OCI-LY3 (cell line): ENCODE data around the gene EMC10.

Experiments used
- H2AFZ ChIP-seq: fragments of 200-600, 300-600 bp; shearing (Covaris generic); 2 replicates; pipeline ENCODE4 v1.6.0; 2014; ENCODE audit warnings: antibody characterized with exemption, low read depth, low read length
- H3K27ac ChIP-seq: fragments of 200-600, 300-600 bp; sonication (generic); 2 replicates; pipeline ENCODE4 v1.5.1; 2014; ENCODE audit warnings: mild to moderate bottlenecking, low read length, moderate library complexity, mixed read lengths
- H3K27me3 ChIP-seq: fragments of 200-600, 300-600 bp; sonication (generic); 2 replicates; pipeline ENCODE4 v1.6.1; 2014; ENCODE audit warnings: low read depth, low read length, mixed read lengths
- H3K36me3 ChIP-seq: fragments of 200-600, 300-600 bp; sonication (generic); replicated peaks from 2 replicates; pipeline ENCODE3; 2014; ENCODE audit warnings: low read depth, low read length, mixed read lengths
- H3K4me1 ChIP-seq: fragments of 300-600, 200-600 bp; sonication (generic); 2 replicates; pipeline ENCODE4 v1.6.1; 2014; ENCODE audit warnings: low read length, mixed read lengths
- H3K4me2 ChIP-seq: fragments of 200-600, 300-600 bp; sonication (generic); 2 replicates; pipeline ENCODE4 v1.6.1; 2014; ENCODE audit warnings: low read length, mixed read lengths
- H3K4me3 ChIP-seq: fragments of 300-600, 200-600 bp; sonication (generic); 2 replicates; pipeline ENCODE4 v1.5.1; 2014; ENCODE audit warnings: antibody characterized with exemption, mild to moderate bottlenecking, low read length, moderate library complexity
- H3K79me2 ChIP-seq: fragments of 300-600, 200-600 bp; shearing (Covaris generic); 2 replicates; pipeline ENCODE4 v1.6.1; 2014; ENCODE audit warnings: mild to moderate bottlenecking, low read length, mixed read lengths
- H3K9ac ChIP-seq: fragments of 300-600, 200-600 bp; shearing (Covaris generic); 2 replicates; pipeline ENCODE4 v1.6.0; 2014; ENCODE audit warnings: mild to moderate bottlenecking, low read length, moderate library complexity
- H3K9me3 ChIP-seq: fragments of 200-600, 300-600 bp; shearing (Covaris generic); 2 replicates; pipeline ENCODE4 v1.6.1; 2014; ENCODE audit warnings: low read length, mixed read lengths; ENCODE audit not compliant: insufficient read depth
- H4K20me1 ChIP-seq: fragments of 200-600, 300-600 bp; sonication (generic); 2 replicates; pipeline ENCODE4 v1.6.1; 2016; ENCODE audit warnings: low read length, mixed read lengths; ENCODE audit not compliant: insufficient read depth
- EZH2phosphoT487 ChIP-seq: fragments of 200-600 bp; shearing (Covaris generic); IDR thresholded peaks from 2 replicates; pipeline ENCODE4 v1.6.1; 2018; ENCODE audit warnings: antibody characterized with exemption, mixed run types, low read depth
- TF ChIP-seq, protein P1 (sequence below): fragments of 200-600, 300-600 bp; sonication (generic); IDR thresholded peaks from 2 replicates; pipeline ENCODE4 v1.5.1; 2014; ENCODE audit warnings: antibody characterized with exemption, low read length, low read depth

Gene EMC10

GRCh38 chr19:50459067-50459456 lies 17.2 kb upstream of the EMC10 start:
- Histone ChIP-seq H3K4me1 (peaks cover 25% of the 10 kb centered on the region), H3K4me2 (no peak overlapping the region; the same call in 1 of the 2 replicates)
- TF ChIP-seq, protein P1, sequence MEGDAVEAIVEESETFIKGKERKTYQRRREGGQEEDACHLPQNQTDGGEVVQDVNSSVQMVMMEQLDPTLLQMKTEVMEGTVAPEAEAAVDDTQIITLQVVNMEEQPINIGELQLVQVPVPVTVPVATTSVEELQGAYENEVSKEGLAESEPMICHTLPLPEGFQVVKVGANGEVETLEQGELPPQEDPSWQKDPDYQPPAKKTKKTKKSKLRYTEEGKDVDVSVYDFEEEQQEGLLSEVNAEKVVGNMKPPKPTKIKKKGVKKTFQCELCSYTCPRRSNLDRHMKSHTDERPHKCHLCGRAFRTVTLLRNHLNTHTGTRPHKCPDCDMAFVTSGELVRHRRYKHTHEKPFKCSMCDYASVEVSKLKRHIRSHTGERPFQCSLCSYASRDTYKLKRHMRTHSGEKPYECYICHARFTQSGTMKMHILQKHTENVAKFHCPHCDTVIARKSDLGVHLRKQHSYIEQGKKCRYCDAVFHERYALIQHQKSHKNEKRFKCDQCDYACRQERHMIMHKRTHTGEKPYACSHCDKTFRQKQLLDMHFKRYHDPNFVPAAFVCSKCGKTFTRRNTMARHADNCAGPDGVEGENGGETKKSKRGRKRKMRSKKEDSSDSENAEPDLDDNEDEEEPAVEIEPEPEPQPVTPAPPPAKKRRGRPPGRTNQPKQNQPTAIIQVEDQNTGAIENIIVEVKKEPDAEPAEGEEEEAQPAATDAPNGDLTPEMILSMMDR: no peak
- no peak for TF ChIP-seq EZH2phosphoT487

DNA sequence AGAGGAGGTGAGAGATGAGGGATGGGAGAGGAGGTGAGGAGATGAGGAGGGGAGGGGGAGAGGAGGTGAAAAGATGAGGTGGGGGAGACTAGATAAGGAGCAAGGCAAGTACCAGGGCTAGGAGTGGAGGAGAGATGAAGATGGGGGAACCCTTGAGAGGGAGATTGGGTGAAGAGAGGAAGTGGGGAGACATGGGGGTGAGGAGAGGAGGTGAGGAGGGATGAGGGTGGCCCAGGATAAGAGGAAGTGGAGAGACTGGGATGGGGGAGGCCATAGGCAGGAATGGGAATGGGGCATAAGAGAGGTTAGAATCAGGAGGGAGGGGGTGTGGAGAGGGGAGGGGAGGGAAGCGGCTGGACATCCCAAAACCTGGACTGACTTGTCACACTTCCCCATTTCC lies 16.7 kb upstream of the EMC10 start:
- peak overlapping the region; percentile 88 for H3K27ac ChIP-seq

More at GRCh38 chr19:50459067-50459456, 17.2 kb upstream of the EMC10 start:
- no peaks in the 10 kb centered on the region for H4K20me1 ChIP-seq
- H2AFZ ChIP-seq: no peak overlapping the region
- H3K79me2 ChIP-seq: no peaks in the 10 kb centered on the region
- H3K27ac ChIP-seq: peak overlapping the region; percentile 88
- H3K4me3 ChIP-seq: no peak overlapping the region
- H3K36me3 ChIP-seq: no peaks in the 10 kb centered on the region
- no peaks in the 10 kb centered on the region for H3K9me3 ChIP-seq
- H3K9ac ChIP-seq: peak overlapping the region; percentile 72; the same call in 1 of the 2 replicates
- no peaks in the 10 kb centered on the region for H3K27me3 ChIP-seq

DNA sequence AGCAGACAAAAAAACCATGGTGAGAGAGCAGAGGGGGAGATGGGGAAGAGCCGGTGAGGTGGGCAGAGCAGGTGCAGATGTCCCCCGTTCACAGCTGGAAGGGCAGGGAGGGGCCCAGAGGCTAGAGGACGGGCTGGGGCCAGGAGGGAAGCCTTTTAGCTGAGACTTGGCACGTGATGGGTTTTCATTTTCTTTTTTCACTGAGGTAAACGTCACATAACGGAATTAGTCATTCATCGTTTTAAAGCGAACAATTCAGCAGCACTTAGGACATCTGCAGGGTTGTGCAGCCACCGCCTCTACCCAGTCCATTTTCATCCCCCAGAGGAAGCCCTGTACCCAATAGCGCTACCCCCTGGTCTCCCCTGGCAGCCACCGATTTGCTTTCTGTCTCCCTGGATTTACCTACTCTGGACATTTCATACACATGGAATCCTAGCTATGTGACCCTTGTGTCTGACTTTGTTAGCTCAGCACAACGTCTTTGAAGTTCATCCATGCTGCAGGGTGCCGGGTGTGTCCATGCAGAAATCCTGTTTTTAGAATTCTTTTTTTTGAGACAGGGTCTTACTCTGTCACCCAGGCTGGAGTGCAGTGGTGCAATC lies 16.0 kb upstream of the EMC10 start:
- Histone ChIP-seq H3K27me3 (no peaks in the 10 kb centered on the region), H3K4me2 (peak overlapping the region; percentile 69), H3K4me3 (peak overlapping the region; percentile 54), H2AFZ (no peak overlapping the region), H3K27ac (peak overlapping the region; percentile 88), H3K36me3 (no peaks in the 10 kb centered on the region), H3K4me1 (peaks cover 25% of the 10 kb centered on the region), H3K9ac (peak overlapping the region; percentile 72), H3K79me2 (no peaks in the 10 kb centered on the region), H4K20me1 (no peaks in the 10 kb centered on the region), H3K9me3 (no peaks in the 10 kb centered on the region)
- no peak for TF ChIP-seq EZH2phosphoT487
- TF ChIP-seq, protein P1: peak; percentile 67

More for the DNA sequence above, 16.7 kb upstream of the EMC10 start:
- no peaks in the 10 kb centered on the region for H3K9me3 ChIP-seq
- H3K4me3 ChIP-seq: peak overlapping the region; percentile 54
- H3K4me2 ChIP-seq: peak overlapping the region; percentile 69
- no peaks in the 10 kb centered on the region for H3K79me2 ChIP-seq
- H3K36me3 ChIP-seq: no peaks in the 10 kb centered on the region
- no peak overlapping the region for H2AFZ ChIP-seq
- no peaks in the 10 kb centered on the region for H4K20me1 ChIP-seq
- H3K27me3 ChIP-seq: no peaks in the 10 kb centered on the region
- peak overlapping the region; percentile 72 for H3K9ac ChIP-seq
- TF ChIP-seq EZH2phosphoT487: no peak
- TF ChIP-seq, protein P1: no peak
- H3K4me1 ChIP-seq: peaks cover 25% of the 10 kb centered on the region

DNA sequence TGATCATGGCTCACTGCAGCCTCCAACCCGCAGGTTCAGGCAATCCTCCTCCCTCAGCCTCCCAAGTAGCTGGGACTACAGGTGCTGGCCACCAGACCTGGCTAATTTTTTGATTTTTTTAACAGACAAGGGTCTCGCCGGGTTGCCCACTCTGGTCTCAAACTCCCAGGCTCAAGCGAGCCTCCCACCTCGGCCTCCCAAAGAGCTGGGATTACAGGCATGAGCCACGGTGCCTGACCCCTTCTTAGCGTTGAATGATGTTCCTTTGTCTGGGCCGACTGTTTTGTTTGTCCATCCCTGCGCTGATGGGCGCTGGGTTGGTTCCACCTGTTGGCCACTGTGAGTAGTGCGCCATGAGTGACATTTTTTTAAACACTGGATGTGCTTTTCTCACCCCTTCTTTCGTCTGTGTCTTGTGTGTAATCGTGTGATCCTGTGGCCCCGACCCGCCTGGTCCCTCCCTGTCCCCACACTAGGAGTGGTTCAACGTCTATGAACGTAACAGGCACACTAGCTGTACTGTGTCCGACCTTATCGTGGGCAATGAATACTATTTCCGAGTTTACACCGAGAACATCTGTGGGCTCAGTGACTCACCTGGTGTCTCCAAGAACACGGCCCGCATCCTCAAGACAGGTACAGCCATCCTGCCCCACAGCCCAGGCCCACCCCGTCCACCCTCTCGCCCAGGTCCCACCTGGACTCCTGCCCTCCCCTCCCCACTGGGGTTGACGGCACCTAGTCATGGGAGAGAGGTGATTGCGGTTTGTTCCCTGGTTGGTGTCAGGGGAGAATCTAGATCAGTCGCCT lies 15.0 kb upstream of the EMC10 start:
- Histone ChIP-seq H3K36me3 (no peaks in the 10 kb centered on the region), H2AFZ (peak overlapping the region; percentile 37; the same call in 1 of the 2 replicates), H3K4me2 (peak overlapping the region; percentile 69), H3K4me1 (peaks cover 25% of the 10 kb centered on the region), H3K9me3 (no peaks in the 10 kb centered on the region), H3K27ac (peak overlapping the region; percentile 88), H3K9ac (peak overlapping the region; percentile 72), H3K79me2 (no peaks in the 10 kb centered on the region), H3K4me3 (peak overlapping the region; percentile 7; the same call in 1 of the 2 replicates), H4K20me1 (no peaks in the 10 kb centered on the region), H3K27me3 (no peaks in the 10 kb centered on the region)
- TF ChIP-seq EZH2phosphoT487: no peak
- TF ChIP-seq, protein P1: peak; percentile 94
